ENCODE measurements around the gene UBE2V1.
"Not testable (repeated sequence)": the region's sequence is repeated elsewhere in the genome, so short reads cannot be mapped to it uniquely, and the experiment has no call there.

UBE2V1 gene

DNA sequence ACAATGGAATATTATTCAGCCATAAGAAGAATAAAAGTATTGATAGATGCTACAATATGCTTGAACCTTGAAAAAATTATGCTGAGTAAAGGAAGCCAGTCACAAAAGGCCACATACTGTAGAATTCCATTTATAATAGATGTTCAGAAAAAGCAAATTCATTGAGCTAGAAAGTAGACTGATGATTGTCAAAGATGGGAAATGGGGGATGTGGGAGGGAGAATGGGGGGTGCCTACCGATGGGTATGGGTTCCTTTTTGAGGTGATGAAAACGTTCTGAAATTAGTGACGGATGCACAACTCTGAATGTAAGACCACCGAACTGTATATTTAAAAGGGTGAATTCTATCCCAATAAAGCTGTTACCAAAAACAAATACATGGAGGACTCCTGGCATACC lies 18.4 kb downstream of the UBE2V1 start:
- no peak for DNase-seq

DNA sequence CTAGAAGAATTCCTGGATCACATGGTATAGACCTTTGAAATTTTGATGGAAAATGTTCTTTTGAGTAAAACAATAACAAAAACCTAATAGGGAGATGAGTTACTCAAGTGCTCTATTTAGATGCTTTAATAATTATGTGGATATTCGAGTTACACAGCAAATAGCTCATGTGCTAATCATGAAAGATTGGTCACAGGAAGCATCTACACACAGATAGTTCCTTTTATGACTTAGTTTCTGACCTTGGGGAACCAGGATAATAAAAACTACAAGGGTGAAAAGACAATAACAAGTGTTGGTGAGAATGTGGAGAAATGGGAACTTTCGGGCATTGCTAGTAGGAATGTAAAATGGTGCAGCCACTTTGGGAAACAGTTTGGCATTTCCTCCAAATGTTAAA lies 19.7 kb downstream of the UBE2V1 start:
- no peak for DNase-seq

DNA sequence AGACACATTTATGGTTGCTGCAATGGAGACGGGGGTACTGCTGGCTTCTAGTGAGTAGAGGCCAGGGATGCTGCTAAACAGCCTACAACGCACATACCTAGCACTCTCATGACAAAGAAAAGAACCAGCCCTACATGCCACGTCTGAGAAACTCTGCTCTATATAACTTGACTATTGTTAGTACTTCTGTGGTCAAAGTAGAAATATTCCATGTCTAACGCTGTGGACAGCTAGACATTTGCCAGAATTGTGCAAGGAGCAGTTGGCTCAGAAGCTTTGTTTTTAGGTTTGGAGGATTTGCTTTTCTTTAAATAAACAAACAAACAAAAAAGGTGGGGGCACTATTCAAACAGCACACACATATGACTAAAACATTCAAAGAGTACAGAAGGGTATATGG lies 20.5 kb downstream of the UBE2V1 start:
- no peak for DNase-seq

DNA sequence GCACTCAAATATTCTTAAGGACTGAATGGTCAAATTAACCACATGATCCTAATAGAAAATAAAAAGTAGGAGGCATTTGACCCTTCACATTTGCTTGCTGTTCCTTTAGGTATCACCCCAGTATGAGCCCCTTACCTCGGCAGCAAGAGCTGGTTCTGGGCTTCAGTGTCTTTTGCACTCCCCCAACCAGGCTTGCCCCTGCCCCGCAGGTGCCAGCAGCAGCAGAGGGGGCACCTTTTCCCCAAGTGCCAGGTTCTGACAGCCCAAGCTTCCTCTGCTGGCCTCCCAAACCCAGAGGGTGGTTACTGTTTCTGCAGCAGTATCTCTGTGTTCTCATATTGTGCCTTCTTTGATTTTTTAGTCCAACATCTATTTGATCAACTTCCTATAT lies 23.2 kb downstream of the UBE2V1 start:
- no peak for DNase-seq

DNA sequence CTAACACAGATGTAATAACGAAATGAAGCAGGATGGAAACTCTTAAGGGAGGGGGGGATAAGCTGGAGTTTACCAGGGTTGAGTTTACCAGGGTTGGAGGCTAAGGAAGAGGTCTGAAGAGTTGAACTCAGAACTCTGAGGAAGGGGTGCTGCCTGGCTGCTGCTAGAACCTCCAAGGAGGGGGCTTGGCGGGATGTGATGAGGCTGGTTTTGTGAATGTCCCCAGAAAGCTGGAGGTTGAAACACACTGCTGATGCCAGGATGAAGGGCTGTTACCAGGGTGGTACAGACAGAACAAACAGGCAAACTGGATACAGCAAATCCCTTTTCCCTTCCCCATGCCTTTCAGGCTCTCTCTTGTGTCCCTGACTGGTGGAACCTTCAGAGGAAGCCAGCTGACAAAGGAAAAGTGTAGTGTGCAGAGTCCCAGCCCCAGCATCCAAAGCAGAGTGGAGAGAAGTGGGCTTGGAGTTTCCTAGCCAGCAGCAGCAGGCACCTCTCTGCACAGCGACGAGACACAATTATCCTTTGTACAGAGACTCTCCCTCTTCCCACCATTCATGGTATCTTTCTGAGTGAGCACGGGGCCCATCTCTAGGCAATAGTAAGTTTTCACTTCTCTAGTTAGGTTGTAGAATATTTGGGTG lies 23.7 kb downstream of the UBE2V1 start:
- no peak for DNase-seq

DNA sequence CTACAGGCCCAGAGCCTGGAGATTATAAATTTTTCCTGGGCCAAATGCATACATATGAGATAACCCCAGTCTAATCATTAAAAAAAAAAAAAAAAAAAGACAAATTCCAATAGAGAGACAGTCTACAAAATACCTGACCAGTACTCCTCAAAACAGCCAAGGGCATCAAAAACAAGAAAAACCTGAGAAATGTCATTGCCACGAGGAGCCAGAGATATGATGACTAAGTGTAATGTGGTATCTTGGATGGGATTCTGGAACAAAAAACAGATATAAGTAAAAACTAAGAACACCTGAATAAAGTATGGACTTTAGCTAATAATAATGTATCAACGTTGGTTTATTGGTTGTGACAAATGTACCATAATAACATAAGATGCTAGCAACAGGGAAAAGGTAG lies 24.9 kb downstream of the UBE2V1 start:
- DNase-seq, result no peak

DNA sequence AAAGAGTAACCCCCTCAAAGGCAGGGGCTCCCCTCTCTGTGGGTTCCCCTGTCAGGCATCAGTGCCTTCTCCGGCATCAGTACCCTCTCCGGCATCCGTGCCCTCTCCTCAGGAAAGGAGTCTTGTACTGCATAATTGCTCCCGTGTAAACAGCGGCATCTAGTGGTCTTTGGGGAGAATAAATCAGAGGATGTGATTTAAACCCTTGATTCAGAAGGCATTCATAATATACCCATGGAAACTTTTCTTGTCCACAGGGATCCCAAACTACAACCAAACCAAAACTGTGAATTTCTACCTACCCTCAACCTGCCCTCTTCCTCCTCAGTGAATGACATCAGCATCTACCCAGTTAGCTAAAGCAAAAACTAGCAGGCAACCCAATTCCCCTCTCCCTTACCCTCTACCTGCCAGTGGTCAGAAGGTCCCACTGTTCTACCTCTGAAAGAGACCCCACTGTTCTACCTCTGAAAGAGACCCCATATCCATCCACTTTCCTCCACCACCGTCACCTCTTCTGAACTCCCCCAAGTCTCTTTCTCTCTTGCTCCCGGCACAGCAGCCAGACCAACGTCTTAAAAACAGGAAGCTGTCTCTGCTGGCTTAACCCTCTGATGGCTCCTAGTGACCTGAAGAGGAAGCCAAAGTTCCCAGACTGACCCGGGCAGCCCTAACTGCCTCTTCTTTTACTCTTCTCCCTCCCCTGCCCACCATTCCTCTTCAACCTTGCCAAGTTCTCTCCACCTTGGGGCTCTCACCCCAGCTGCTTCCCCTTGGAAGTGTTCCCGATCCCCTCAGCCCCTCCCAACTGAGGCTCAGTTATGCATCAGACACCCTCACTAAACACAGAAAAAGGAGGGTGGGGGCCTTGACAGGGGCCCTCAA lies 27.2 kb downstream of the UBE2V1 start:
- DNase-seq, result peak in 3 of 5 donors; percentile 12 to 43 (median 32)

DNA sequence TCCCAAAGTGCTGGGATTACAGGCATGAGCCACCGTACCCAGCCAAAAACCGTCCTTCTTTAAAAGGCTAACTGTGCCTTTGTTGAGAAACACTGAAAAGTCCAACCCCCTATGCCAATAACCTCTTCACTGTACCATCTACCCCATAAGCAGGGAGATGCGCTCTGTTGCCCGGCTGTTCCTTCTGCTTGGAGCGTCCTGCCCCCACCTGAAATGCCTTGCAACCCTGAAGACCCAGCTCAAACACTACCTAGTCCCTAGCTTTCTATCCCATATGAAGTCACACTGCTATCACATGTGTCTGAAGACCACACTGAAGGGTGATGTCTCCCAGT lies 27.8 kb downstream of the UBE2V1 start:
- no peak for DNase-seq

DNA sequence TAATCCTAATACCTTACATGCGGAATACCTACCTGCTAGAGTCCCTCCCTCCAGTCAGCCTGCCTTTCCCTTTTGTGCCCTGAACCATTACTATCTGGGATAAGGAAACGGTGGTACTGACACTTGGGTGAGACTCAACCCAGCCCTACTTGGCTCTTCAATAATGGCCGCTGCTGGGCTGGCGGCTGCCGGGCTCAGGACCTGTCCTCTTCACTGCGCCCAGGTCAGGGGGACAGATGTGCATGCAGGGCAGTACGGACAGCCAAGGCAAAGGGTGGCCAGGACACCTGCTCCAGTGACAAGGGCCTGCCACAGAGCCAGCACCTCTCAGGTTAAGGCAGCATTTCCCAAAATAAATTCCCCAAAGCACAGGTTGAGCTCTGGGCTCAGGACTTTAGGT lies 29.9 kb downstream of the UBE2V1 start:
- no peak for DNase-seq

DNA sequence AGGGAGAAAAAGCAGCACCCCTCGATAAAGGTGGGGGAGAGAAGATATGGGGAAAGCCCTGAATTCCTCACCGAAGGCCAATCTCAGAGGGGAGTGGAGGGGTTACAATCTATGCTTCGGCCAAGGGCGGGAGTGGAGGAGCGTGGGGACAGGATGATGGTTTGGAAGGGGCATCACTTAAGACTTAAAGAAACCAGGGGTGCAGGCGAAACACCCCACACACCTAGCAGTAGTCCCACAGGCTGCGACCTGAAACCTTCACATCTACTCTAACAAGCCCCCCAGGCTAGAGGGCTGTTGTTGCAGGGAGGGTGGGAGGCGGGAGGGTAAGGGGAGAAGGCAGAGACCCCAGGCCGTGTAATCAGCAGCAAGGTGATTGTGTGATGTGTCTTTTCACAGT lies 30.9 kb downstream of the UBE2V1 start:
- DNase-seq, result not testable (repeated sequence)

DNA sequence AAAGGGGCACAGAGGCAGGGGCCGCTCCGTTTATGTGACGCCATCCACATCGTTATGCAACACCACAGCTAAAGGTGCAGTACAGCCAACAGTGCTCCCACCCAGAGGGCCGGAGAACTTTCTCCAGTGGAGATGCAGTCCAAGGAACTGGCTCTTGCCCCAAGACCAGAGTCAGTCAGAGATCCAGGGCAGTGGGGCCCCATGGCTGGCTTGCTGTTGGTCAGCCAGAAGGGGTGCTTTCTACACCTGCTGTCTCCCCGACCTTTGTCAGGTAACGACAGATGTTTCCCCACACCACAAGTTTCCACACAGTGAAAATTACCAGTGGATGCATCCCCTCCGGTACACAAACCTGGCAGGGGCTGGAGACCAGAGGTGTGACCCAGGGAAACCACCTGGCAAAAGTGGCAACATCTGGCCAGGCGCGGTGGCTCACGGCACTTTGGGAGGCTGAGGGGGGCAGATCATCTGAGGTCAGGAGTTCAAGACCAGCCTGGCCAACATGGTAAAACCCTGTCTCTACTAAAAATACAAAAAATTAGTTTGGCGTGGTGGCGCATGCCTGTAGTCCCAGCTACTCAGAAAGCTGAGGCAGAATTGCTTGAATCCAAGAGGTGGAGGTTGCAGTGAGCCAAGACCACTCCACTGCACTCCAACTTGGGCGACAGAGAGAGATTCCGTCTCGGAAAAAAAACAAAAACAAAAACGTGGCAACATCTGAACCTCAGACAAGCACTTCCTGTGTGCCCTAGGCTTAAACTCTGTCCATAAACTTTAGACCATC lies 34.9 kb downstream of the UBE2V1 start:
- DNase-seq, result no peak

DNA sequence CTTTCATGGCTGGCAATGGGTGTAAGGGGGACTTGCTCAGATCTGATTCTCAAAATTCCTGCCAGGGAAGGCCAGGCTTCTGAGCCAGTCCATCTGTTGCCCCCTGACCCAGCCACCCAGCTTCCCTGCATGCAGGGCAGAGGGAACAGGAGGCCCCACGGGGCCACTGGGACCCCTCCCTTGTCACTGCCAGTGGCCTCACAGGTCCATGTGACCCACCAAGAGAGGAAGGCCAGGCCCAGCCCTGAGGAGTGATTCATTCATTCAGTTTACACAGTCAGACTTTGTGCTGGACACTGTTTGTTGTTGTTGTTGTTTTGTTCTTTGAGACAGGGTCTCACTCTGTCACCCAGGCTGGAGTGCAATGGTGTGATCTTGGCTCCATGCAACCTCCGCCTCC lies 39.5 kb downstream of the UBE2V1 start:
- DNase-seq, result no peak

DNA sequence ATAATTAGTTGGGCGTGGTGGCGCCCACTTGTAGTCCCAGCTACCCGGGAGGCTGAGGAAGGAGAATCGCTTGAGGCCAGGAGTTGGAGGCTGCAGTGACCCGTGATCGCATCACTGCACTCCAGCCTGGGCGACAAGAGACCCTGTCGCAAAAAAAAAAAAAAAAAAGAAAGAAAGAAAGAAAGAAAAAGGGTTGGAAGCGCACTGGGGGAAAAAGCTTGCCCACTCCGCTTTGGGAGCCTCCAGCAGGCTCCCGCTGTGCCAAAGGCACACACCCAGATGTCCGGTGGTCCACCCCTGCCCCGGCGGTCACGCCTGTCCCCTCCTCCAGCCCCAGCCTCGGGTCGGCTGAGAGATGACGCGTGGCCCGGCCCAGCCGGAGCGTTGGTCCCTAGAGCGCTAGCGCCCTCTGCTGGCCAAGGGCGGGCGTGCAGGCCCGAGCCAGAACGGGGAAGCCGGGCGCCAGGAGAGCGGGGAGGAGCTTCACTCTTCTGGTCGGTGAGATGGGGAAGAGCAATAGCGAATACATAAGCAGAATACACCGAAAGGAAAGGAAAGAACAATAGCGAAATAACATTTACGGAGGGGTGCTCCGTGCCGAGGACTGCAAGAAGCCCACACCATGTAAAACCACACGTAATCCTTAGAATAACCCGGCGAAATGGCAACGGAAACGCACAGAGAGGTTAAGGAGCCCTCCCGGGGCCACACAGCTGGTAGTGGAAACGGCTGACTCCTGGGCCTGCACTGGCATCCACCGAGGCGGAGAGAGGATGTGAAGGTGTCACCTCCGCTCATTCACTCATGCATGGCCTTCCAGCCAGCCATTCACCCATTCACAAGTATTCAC lies 41.7 kb downstream of the UBE2V1 start:
- DNase-seq, result peak; percentile 71 to 86 (median 81)

DNA sequence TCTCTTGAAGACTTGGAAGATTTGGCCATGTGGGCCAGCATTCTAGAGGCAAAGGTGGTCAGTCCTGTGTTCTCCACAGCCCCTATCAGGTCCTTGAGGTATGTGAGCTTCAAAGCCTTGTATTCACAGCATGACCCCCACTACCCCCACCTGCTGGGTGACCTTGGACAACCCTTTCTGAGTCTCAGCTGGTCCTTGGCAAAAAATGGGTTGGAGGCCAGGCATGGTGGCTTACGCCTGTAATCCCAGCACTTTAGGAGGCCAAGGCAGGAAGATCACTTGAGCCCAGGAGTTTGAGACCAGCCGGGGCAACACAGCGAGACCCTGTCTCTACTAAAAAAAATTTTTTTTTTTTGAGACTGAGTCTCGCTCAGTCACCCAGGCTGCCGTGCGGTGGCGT lies 42.6 kb downstream of the UBE2V1 start:
- no peak for DNase-seq

DNA sequence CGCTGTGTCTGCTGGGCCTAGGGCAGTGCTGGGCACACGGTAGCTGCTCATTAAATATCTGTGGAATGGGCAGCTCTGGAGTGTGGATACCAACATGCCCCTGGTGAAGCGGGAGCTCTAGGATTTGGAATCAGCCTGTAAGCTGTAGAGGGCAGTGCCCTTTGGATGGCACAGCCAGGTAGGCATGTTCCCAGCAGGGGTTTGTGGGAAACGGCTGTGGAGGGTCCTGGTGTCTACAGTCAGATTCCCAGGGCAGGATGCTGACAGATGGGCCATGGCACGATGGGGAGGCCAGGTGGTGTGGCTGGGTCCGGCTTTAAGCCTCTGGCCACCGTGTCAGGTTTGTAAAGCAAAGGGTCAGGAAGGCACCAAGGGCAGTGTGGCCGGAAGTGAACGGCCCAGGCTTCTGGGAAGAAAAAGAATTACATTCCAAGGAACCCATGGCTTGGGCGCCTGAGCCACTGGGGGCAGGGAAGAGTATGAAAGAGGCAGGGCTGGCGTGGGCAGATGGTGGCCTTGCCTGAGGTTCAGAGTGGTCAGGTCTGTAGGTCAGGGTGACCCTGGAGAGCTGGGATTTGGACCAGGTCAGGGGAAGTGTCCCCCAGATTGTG lies 44.8 kb downstream of the UBE2V1 start:
- DNase-seq, result no peak

DNA sequence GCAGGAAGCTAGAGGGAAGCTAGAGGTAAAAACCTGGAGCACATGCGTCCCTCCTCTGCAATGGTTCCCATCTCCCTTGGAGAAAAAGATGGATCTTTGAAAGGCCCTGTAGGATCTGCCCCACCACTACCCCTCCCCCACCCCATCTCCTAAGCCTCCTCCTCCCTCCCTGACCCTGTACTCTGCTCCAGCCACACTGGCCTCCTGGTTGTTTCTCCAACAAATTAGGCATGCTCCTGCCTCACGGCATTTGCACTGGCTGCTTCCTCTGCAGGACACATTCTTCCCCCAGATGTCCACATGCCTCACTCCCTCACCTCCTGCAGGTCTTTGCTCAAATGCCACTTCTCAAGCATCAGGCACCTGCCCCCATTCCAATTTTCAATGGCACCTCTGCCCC lies 45.5 kb downstream of the UBE2V1 start:
- no peak for DNase-seq

DNA sequence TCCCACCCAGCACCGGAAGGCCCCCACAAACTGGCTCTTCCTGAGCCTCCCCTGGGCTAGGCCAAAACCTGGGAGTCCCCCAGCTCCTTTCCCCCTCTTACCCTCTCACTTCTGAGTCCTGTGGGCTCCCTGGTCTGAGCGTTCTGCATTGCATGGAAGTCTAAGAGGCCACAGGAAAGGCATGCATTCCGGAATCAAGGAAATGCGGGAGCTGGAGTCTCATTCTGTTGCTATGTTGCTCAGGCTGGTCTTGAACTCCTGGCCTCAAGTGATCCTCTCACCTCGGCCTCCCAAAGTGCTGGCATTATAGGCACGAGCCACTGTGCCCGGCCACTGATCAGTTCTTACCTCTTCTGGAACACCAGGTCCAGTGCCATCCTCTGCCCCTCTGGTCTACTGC lies 45.9 kb downstream of the UBE2V1 start:
- no peak for DNase-seq

DNA sequence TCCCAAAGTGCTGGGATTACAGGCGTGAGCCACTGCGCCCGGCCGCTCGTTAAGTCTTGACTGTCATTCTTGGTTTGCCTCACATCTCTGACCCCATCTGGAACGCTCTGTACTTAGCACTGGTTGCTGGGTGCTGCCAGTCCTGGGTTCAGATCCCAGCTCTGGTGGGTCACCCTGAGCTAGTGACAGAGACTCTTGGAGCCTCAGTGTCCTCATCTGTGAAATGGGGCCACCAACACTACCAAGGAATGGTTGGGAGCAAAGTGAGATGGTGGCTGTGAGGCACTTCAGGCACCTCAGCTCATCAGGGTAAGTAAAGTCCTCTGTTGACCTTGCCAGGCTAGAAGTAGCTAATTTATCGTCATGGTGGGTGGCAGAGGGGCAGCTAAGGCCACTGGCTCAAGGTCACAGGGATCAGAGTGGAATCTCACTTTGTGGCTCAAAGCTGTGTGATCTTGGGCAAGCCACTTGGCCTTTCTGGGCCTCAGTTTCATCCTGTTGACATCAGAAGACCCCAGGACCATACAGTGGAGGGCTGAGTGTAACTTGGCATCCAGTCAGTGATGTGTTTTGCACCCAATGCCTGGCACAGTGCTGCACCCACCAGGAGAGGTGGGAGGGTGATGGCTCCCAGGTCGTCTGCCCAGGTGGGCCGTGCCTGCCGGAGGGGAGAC lies 46.7 kb downstream of the UBE2V1 start:
- DNase-seq, result no peak

DNA sequence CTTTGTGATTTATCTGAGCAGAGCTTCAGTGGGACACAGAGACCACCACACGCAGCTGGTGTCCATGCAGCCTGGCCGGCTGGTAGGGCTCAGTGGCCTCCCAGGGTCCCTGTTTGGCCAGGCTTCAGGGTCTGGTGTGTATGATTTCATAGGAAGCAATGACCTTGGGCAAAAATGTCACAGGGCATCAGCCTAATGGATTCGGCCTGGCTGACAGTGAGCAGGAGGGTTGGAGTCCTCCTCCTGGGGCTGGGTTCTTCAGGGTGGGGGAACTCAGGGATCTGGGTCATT lies 47.7 kb downstream of the UBE2V1 start:
- DNase-seq, result no peak

DNA sequence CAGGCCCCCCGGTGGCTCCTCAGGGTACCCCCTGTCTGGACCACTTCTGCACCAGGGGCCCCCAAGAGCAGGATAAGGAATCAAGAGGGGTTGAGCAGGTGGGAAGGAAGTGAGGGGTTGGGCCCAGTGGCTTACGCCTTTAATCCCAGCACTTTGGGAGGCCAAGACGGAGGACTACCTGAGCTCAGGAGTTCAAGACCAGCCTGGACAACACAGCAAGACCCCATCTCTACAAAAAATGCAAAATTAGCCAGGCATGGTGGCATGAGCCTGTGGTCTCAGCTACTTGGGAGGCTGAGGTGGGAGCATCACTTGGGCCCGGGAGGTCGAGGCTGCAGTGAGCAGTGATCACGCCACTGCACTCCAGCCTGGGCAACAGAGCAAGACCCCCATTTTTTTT lies 49.2 kb downstream of the UBE2V1 start:
- not testable (repeated sequence) for DNase-seq

DNA sequence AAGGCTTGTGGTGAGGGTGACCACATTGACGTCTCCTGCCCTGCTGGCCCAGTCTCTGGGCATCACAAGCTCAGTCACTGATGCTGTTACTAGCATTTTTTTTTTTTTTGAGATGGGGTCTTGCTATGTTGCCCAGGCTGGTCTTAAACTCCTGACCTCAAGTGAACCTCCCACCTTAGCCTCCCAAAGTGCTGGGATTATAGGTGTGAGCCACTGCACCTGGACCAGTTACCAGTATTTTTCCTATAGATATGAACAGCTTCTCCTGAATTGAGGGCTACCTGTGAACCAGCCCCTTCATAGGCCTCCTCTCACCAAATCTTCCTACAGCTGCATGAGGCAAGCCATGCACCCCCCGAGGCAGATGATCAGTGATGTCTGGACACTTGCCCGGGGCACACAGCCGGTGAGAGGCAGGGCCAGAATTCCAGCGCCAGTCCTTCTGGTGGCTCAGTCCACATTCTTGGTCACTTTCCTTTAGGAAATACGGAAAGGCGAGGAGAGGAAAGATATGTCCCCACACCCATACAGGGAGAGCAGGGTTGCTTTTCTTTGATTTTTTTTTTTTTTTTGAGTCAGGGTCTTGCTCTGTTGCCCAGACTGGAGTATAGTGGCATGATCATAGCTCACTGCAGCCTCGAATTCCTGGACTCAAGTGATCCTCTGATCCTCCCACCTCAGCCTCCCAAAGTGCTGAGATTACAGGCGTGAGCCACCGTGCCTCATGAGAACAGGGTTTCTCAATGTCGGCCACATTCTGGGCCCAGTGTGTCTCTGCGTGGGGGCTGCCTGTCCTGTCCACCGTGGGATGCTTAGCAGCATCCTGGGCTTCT lies 50.7 kb downstream of the UBE2V1 start:
- no peak for DNase-seq
